HCT116 (cell line): Measurements from ENCODE around the gene TALDO1. TPM values are rescaled to one million over a fixed set of nuclear protein-coding genes. Genes with fewer than 3 reads are reported as not detected.

Source experiments
- ATAC-seq: fragments of 200-7000 bp; cut with Tn5 transposase; 2 replicates; pipeline ENCODE4 v1.9.1; 2020; ENCODE audit warnings: mild to moderate bottlenecking, moderate library complexity
- BruUV-seq: library from RNA; stranded (reverse); fragments of 400-500 nt; replicated peaks from 2 replicates; lab custom pipeline; 2021; lab: Mats Ljungman, UMichigan
- CTCF ChIA-PET: fragments of 300-600 bp; sonication (Branson Sonifier 250); formaldehyde crosslinking; loops from one replicate; lab custom pipeline; 2021; ENCODE audit warnings: antibody characterized with exemption; lab: Charles Lee
- POLR2A ChIA-PET: fragments of 300-600, 350-600 bp; sonication (Branson Sonifier 250); formaldehyde crosslinking; loops from one replicate; lab custom pipeline; 2021; ENCODE audit warnings: antibody characterized with exemption; lab: Charles Lee
- RAD21 ChIA-PET, 2 experiments: fragments of 300-600 bp; sonication (Branson Sonifier 250); formaldehyde crosslinking; loops; one replicate each; lab custom pipeline; 2023; ENCODE audit warnings: low total read pairs in 2 of 2; ENCODE audit not compliant: uncharacterized antibody in 2 of 2, unreplicated experiment in 2 of 2, low non-redundant PET in 1 of 2; lab: Charles Lee
- DNase-seq: peaks from one replicate; pipeline ENCODE4 v3.0.0-alpha.2; 2010; ENCODE audit warnings: low read depth, low spot score
- H2AFZ ChIP-seq: fragments of 200-600 bp; shearing (Covaris generic), sonication (generic); 2 replicates; pipeline ENCODE4 v1.6.1; 2017; ENCODE audit warnings: low read depth, mixed run types, mixed read lengths, antibody characterized with exemption, low read length; ENCODE audit not compliant: poor library complexity, severe bottlenecking
- H3K27ac ChIP-seq: 2 replicates; pipeline ENCODE4 v1.5.1; 2012; ENCODE audit warnings: low read depth, low read length
- H3K27me3 ChIP-seq: fragments of 200-600 bp; sonication (generic); 2 replicates; pipeline ENCODE4 v1.6.1; 2016; ENCODE audit warnings: mixed run types, low read length, mixed read lengths; ENCODE audit not compliant: insufficient read depth
- H3K36me3 ChIP-seq, 2 experiments: fragments of 200-500 bp in 1 of 2; fragments of 200-600 bp in 1 of 2; sonication (Bioruptor generic) in 1 of 2; sonication (generic) in 1 of 2; 2 replicates each; pipeline versions ENCODE4 v1.5.1 to v1.6.1; 2014 to 2016; ENCODE audit warnings: low read length in 2 of 2, inconsistent platforms in 1 of 2, mixed read lengths in 1 of 2, mixed run types in 1 of 2; ENCODE audit not compliant: insufficient read depth in 2 of 2, control insufficient read depth in 1 of 2
- H3K4me1 ChIP-seq, 2 experiments: fragments of 200-600 bp in 1 of 2; sonication (generic) in 1 of 2; 2 replicates each; pipeline versions ENCODE4 v1.5.1 to v1.6.1; 2012 to 2017; ENCODE audit warnings: low read length in 2 of 2, inconsistent platforms in 1 of 2, mild to moderate bottlenecking in 1 of 2, mixed read lengths in 1 of 2, mixed run types in 1 of 2, moderate library complexity in 1 of 2; ENCODE audit not compliant: insufficient read depth in 2 of 2, control insufficient read depth in 1 of 2
- H3K4me2 ChIP-seq: fragments of 200-600 bp; sonication (generic); 2 replicates; pipeline ENCODE4 v1.6.1; 2017; ENCODE audit warnings: mixed run types, low read length, mixed read lengths
- H3K4me3 ChIP-seq, 2 experiments: fragments of 200-600 bp in 1 of 2; sonication (generic) in 1 of 2; replicated peaks in 1 of 2; 2 replicates each; pipeline ENCODE4 v1.5.1; 2011 to 2016; ENCODE audit warnings: low read length in 2 of 2, control low read depth in 1 of 2, low read depth in 1 of 2, mild to moderate bottlenecking in 1 of 2, mixed read lengths in 1 of 2, mixed run types in 1 of 2
- H3K79me2 ChIP-seq: fragments of 200-600 bp; sonication (generic); 2 replicates; pipeline ENCODE4 v1.6.1; 2017; ENCODE audit warnings: mild to moderate bottlenecking, mixed run types, low read length, moderate library complexity, mixed read lengths; ENCODE audit not compliant: insufficient read depth
- H3K9ac ChIP-seq: fragments of 200-600 bp; sonication (generic); 2 replicates; pipeline ENCODE4 v1.6.1; 2016; ENCODE audit warnings: low read length, mixed read lengths
- H3K9me2 ChIP-seq: fragments of 200-600 bp; sonication (generic), shearing (Covaris generic); 2 replicates; pipeline ENCODE4 v1.6.1; 2017; ENCODE audit warnings: mixed run types, mild to moderate bottlenecking, moderate library complexity; ENCODE audit not compliant: insufficient read depth
- H3K9me3 ChIP-seq, 2 experiments: fragments of 200-500 bp in 1 of 2; fragments of 200-600 bp in 1 of 2; sonication (Bioruptor generic) in 1 of 2; sonication (generic) in 1 of 2; 2 replicates each; pipeline ENCODE4 v1.6.1; 2014 to 2017; ENCODE audit warnings: low read length in 2 of 2, mixed read lengths in 2 of 2, inconsistent platforms in 1 of 2, low read depth in 1 of 2, mild to moderate bottlenecking in 1 of 2, mixed run types in 1 of 2, moderate library complexity in 1 of 2; ENCODE audit not compliant: control insufficient read depth in 1 of 2, insufficient read depth in 1 of 2
- H4K20me1 ChIP-seq: fragments of 200-600 bp; sonication (generic), shearing (Covaris generic); 2 replicates; pipeline ENCODE4 v1.6.1; 2017; ENCODE audit warnings: mixed run types, mild to moderate bottlenecking, moderate library complexity; ENCODE audit not compliant: insufficient read depth
- CBX3 ChIP-seq: IDR thresholded peaks from 2 replicates; pipeline ENCODE4 v1.6.1; 2012; ENCODE audit warnings: low read depth
- EGR1 ChIP-seq: IDR thresholded peaks from 2 replicates; pipeline ENCODE4 v1.6.1; 2012; ENCODE audit warnings: low read depth
- ELF1 ChIP-seq: IDR thresholded peaks from 2 replicates; pipeline ENCODE4 v1.6.1; 2012; ENCODE audit warnings: low read depth, borderline replicate concordance
- EZH2phosphoT487 ChIP-seq: fragments of 200-600 bp; IDR thresholded peaks from 2 replicates; pipeline ENCODE4 v1.6.1; 2018; ENCODE audit warnings: antibody characterized with exemption, borderline replicate concordance
- FOSL1 ChIP-seq: IDR thresholded peaks from 2 replicates; pipeline ENCODE4 v1.6.1; 2012; ENCODE audit warnings: low read depth
- JUND ChIP-seq: IDR thresholded peaks from 2 replicates; pipeline ENCODE4 v1.6.1; 2012
- POLR2A ChIP-seq: IDR thresholded peaks from 2 replicates; pipeline ENCODE4 v1.7.0; 2011; ENCODE audit warnings: borderline replicate concordance; ENCODE audit not compliant: insufficient read depth, insufficient read length; ENCODE audit errors: extremely low read depth
- POLR2AphosphoS5 ChIP-seq: IDR thresholded peaks from 2 replicates; pipeline ENCODE4 v1.6.1; 2011; ENCODE audit warnings: mild to moderate bottlenecking, low read depth, low read length, moderate library complexity
- SIN3A ChIP-seq: IDR thresholded peaks from 2 replicates; pipeline ENCODE4 v1.6.1; 2012; ENCODE audit warnings: low read depth
- SRF ChIP-seq: IDR thresholded peaks from 2 replicates; pipeline ENCODE4 v1.6.1; 2012; ENCODE audit warnings: low read depth
- TCF7L2 ChIP-seq: IDR thresholded peaks from 2 replicates; pipeline ENCODE4 v1.7.0; 2011; ENCODE audit warnings: borderline replicate concordance, inconsistent platforms; ENCODE audit not compliant: insufficient read depth, insufficient read length; ENCODE audit errors: extremely low read depth
- ZNF274 ChIP-seq: fragments of 200-500 bp; sonication (Bioruptor generic); IDR thresholded peaks from 2 replicates; pipeline ENCODE4 v1.6.1; 2014; ENCODE audit warnings: mild to moderate bottlenecking, low read depth, low read length, inconsistent platforms
- intact Hi-C: fragments of 100-400 bp; cut with micrococcal nuclease; formaldehyde crosslinking; loops from 2 replicates; pipeline ENCODE4 v1.10.0; 2022
- total RNA-seq: library from RNA; stranded (reverse); gene quantifications from one replicate; pipeline ENCODE4 v1.2.1, GENCODE V29; 2021; ENCODE audit not compliant: unreplicated experiment
- TF ChIP-seq, protein P1 (sequence below): IDR thresholded peaks from 2 replicates; pipeline ENCODE4 v1.6.1; 2012
- TF ChIP-seq, protein P2 (sequence below), 3 experiments: fragments of 200-600 bp in 1 of 3; sonication (generic) in 1 of 3; IDR thresholded peaks in 2 of 3; conservative IDR thresholded peaks in 1 of 3; 2 replicates each; pipeline ENCODE4 v1.5.1; 2012 to 2017; ENCODE audit warnings: low read depth in 2 of 3, low read length in 2 of 3, antibody characterized with exemption in 1 of 3, borderline replicate concordance in 1 of 3, control low read depth in 1 of 3, mild to moderate bottlenecking in 1 of 3, mixed read lengths in 1 of 3, mixed run types in 1 of 3, moderate library complexity in 1 of 3; ENCODE audit not compliant: insufficient read depth in 1 of 3

TALDO1 gene
- total RNA-seq, 1 experiment from 2014 or later = 242 TPM

DNA sequence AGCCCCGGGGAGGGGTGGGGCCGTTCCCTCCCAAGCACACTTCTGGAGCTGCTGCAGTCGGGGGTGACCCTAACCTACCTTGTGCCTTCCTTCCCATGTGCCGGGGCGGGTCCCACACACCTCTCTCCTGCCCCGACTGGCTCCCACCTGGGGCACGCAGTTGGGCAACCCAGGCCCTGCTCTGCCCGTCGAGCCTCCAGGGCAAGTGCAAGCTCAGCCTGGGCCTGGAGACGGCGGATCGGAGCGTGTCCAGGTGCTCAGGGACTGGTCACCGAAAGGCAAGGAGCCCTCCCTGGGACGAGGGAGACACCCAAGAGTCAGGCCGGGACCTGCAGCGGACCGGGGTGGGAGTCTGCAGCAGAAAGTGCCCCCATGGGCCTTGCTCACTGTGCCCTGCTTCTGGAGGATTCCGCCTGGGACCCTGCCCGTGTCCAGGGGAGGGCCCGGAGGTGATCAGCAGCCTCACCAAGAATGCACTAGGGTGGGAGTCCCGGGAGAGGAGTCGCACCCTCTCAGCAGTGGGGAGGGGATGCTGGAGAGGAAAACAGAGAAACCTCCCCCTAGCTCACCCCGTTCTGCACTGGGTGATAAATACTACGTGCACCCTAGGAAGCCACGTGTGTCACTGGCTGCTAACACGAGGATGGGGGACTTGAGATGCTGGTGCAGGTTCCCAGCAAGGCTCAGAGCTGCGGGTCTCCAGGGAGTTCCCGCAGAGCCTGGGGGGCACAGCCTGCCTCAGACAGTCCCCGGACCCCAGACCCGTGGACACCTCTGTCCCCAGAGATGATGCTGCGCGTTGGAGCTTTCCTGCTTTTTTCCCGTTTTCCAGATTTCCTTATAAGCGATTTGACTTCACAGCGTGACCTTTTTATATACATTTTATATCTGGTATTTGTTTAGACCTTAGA is 35.3 kb downstream of the TALDO1 start:
- no peaks in the 10 kb centered on the region for H3K27me3 ChIP-seq
- CTCF ChIA-PET = interaction anchor here (1.1 to 1.9 kb wide), 4 partner anchors 13 to 87 kb away, joined by 3 to 6 read pairs (median 5); partner anchors contain the start of gene TMEM80
- H4K20me1 ChIP-seq = no peaks in the 10 kb centered on the region
- no peaks in the 10 kb centered on the region for H3K9me3 ChIP-seq
- TF ChIP-seq ZNF274 = no peak
- no peak for TF ChIP-seq CBX3
- no peak for TF ChIP-seq JUND
- TF ChIP-seq POLR2A = peak; percentile 17
- no peak for TF ChIP-seq EZH2phosphoT487
- TF ChIP-seq POLR2AphosphoS5 = peak; percentile 17; the same call in 1 of the 2 replicates
- no peak for TF ChIP-seq EGR1
- H3K4me3 ChIP-seq = no peak overlapping the region
- H2AFZ ChIP-seq = no peak overlapping the region
- H3K79me2 ChIP-seq = peaks cover 31% of the 10 kb centered on the region; the same call in 1 of the 2 replicates
- no peaks in the 10 kb centered on the region for H3K9me2 ChIP-seq
- peak overlapping the region; percentile 57 for H3K4me2 ChIP-seq
- intact Hi-C loops = no loop called here
- peaks cover 21 to 35% of the 10 kb centered on the region in 2 experiments for H3K4me1 ChIP-seq
- ATAC-seq (no peak), DNase-seq (no peak)
- RAD21 ChIA-PET = no interaction called here
- POLR2A ChIA-PET = interaction anchor here (1.1 kb wide), 1 partner anchor 19 kb away, joined by 5 read pairs; no protein-coding TSS in a partner anchor
- H3K36me3 ChIP-seq = no peaks in the 10 kb centered on the region
- peak overlapping the region; percentile 45 for H3K27ac ChIP-seq
- BruUV-seq = no TSS peak
- H3K9ac ChIP-seq = peak overlapping the region; percentile 25; the same call in 1 of the 2 replicates

DNA sequence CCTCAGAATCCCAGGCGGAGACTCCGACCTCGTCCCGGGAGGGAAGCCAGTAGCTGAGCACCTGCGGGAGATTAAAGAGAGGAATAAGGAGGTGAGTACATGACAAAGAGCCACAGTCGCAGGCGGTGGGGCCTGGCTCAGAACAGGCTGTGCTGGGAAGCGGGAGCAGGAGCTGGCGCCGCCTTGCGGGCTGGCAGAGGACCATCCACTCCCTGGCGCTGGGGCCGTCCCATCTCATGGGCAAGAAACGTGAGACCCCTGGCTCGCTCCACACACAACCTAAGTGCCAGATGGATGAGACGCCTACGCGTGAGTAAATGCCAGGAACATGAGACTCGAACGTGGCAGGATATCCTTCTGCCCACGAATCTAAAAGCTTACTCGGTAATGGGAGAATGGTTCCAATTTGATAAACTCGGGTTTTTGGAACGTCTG is 36.3 kb downstream of the TALDO1 start:
- POLR2A ChIA-PET = interaction anchor here (0.6 to 1.3 kb wide), 2 partner anchors 12 to 22 kb away, joined by 3 to 12 read pairs; no protein-coding TSS in a partner anchor

More for the DNA sequence above, 36.3 kb downstream of the TALDO1 start:
- peaks cover 21% of the 10 kb centered on the region; the same call in 1 of the 2 replicates for H3K79me2 ChIP-seq
- DNase-seq (peak; percentile 78), ATAC-seq (peak; percentile 95)
- intact Hi-C loops = no loop called here
- TF ChIP-seq POLR2AphosphoS5 (peak; percentile 45; the same call in 1 of the 2 replicates), SIN3A (peak; percentile 47; the same call in 1 of the 2 replicates), TCF7L2 (peak; percentile 86), FOSL1 (no peak), ELF1 (no peak), SRF (no peak), EGR1 (no peak)
- TF ChIP-seq, protein P1, sequence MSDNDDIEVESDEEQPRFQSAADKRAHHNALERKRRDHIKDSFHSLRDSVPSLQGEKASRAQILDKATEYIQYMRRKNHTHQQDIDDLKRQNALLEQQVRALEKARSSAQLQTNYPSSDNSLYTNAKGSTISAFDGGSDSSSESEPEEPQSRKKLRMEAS = peak; percentile 66; the same call in 1 of the 2 replicates
- TF ChIP-seq, protein P2, sequence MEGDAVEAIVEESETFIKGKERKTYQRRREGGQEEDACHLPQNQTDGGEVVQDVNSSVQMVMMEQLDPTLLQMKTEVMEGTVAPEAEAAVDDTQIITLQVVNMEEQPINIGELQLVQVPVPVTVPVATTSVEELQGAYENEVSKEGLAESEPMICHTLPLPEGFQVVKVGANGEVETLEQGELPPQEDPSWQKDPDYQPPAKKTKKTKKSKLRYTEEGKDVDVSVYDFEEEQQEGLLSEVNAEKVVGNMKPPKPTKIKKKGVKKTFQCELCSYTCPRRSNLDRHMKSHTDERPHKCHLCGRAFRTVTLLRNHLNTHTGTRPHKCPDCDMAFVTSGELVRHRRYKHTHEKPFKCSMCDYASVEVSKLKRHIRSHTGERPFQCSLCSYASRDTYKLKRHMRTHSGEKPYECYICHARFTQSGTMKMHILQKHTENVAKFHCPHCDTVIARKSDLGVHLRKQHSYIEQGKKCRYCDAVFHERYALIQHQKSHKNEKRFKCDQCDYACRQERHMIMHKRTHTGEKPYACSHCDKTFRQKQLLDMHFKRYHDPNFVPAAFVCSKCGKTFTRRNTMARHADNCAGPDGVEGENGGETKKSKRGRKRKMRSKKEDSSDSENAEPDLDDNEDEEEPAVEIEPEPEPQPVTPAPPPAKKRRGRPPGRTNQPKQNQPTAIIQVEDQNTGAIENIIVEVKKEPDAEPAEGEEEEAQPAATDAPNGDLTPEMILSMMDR (IDR thresholded peaks at IDR 0.05 in 2 of 3, conservative IDR thresholded peaks at IDR 0.05 in 1 of 3; ENCODE audit: borderline replicate concordance in 1 of 3, insufficient read depth in 1 of 3, low read depth in 2 of 3, low read length in 2 of 3) = peak in 2 of 3 experiments; percentile 83 to 94
- TF ChIP-seq, all 23 proteins: peak for 5
- Histone ChIP-seq H3K9ac (peak overlapping the region; percentile 11; the same call in 1 of the 2 replicates), H3K36me3 (no peaks in the 10 kb centered on the region), H2AFZ (no peak overlapping the region), H3K4me2 (peak overlapping the region; percentile 57), H3K27ac (peak overlapping the region; percentile 45), H3K9me3 (no peaks in the 10 kb centered on the region), H4K20me1 (no peaks in the 10 kb centered on the region), H3K27me3 (no peaks in the 10 kb centered on the region), H3K9me2 (no peaks in the 10 kb centered on the region), H3K4me1 (peaks cover 19 to 29% of the 10 kb centered on the region in 2 experiments), H3K4me3 (no peak overlapping the region)
- BruUV-seq = no TSS peak
- ChIA-PET CTCF (interaction anchor here (0.9 to 1.9 kb wide), 7 partner anchors 8 to 229 kb away, joined by 3 to 6 read pairs (median 4); partner anchors contain the start of gene TMEM80), RAD21 (interaction anchor here in 1 of 2 experiments (0.7 kb wide), 1 partner anchor 88 kb away, joined by 4 read pairs; the partner anchor contains the start of genes DEAF1 and TMEM80)
